SKM-1 treated with dmso at 0.1 percent for 144 hours (cell line): ENCODE measurements around the gene GPR153.
A peak's percentile ranks its signal among the peaks of the same experiment; 100 is the strongest.

Experiments used
- DNase-seq: peaks from one replicate; lab custom pipeline; 2025; ENCODE audit not compliant: unreplicated experiment; lab: John Stamatoyannopoulos, UW

The GPR153 gene

DNA sequence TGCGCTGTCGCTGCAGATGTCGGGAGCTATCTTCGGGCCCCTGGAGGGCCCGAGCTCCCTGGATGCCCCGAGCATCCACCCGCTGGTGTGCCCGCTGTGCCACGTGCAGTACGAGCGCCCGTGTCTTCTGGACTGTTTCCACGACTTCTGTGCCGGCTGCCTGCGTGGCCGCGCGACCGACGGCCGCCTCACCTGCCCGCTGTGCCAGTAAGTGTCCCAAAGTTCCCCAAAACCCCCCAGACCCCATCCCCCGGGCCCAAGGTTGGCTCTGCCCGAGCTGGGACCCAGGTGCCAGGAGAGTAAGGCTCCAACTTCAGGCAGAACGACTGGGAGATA is 54.4 kb downstream of the GPR153 start:
- DNase-seq: no peak

DNA sequence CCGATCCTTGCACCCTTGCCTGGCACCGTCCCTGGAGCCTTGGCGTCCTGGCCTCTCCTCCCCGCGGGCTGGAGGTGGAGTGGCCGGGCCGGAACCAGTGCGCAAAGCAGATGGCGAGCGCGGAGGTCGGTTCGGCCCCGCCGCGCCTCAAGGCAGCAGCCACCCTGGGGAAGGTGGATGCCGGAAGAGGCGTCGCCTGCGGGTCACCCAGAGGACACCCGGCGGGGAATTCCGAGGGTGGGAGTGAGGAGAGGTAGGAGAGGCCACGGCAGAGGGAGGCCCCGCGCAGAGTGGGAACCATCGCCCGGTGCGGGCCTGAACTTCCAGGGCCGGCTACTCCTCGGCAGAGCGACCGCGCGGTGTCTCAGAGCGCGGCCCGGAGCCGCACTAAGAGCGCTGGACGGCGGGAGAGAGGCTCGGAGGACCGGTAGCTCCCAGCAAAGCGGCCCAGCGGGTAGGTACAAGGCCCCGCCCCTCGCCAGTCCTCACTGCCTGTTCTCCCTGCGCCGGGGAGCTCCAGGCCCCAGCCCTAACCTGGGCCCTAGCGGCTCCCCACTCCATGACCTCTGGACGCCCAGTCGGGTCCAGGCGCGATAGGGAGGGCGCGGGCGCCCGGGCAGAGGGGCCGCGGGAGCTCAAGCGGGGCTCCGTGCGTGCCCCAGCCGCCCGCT is 54.9 kb downstream of the GPR153 start, which contains the start of gene RNF207:
RNF207 (plus strand) TSS at position 271 of the 671 bp plus-strand sequence. CDS start 417 bp downstream, outside the sequence.
- no peak for DNase-seq

DNA sequence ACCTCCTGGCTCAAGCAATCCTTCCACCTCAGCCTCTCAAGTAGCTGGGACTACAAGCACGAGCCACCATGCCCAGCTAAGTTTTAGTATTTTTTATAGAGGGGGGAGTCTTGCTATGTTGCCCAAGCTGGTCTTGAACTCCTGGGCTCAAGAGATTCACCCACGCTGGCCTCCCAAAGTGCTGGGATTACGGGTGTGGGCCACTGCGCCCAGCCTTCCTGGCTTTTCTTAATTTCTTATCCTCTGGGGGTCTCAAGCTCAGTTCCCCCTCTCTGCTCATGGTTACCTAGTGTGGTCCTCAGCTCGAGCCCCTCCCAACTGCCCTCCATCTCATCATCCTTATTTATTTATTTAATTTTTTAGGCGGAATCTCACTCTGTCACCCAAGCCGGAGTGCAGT is 58.6 kb downstream of the GPR153 start:
- DNase-seq: no peak

DNA sequence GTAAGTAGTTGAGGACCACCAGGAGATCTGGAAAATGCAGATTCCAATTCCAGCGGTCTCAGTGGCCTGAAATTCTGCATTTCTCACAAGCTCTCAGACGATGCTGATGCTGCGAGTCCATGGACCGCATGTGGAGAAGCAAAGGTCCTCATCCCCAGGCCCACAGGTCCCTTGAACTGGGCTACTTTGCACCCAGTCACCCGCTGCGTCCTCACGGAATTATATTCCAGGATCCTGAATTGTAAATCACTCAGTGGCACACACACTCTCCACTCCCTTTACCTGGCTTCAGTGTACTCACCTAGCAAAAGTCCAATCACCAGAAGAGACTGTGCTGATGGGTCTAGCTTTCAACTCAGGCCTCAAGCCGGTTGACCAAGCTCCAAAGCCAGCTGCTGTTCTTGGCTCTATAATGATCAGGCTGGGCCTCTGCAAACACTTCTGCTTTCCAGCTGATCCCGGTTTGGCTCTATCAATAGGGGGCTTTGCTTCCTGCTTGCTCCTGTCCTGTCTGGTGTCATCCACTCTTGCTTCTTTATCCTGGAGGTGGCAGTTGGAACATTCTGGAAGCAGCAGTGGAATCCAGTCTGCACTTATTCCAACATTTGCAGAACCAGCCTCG is 60.6 kb downstream of the GPR153 start:
- no peak for DNase-seq

DNA sequence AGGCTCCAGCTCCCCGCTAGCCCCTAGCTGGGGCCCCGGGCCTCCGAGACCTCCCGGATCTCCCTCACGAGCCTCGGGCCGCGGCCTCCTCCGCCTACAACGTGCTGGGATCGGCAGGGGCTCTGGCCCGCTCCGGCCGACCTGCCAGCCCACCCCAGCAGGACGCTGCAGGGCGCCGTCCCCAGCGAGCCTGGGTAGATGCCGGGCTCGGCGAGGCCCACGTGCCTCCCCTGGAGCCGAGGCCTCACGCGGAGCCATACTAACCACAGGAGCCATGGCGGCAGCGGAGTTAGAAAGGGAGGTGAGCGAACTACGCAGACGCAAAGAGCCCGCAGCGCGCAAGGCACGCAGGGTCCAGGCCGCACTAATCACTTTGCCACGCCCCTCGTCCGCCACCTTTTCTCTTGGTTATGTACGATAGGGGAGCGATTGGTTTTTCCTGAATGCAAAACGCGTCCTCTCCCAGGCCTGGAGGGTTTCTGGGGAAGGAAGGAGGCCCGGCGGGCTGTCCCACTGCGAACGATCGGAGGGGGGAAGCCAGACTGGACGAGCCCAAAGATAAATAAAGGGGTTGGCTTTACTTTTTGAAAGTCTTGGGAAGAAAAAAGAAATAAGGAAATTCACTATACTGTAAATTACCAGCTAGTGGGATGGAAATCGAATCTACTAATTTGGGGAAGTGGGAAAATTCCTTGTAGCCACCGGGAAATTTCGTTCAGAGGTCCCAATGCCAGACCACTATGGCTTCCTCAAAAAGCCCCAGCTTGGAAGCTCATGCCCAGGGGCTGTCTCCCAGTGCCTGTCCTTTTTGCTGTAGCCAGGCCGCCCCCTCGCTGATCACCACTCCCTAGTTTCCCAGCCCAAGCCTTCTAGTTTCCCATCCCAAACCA is 61.4 kb downstream of the GPR153 start, which contains the start of gene RPL22:
RPL22 (minus strand) TSS at position 298 of the 890 bp plus-strand sequence; CDS start at position 276, 22 bp downstream.
- peak; percentile 99 for DNase-seq

DNA sequence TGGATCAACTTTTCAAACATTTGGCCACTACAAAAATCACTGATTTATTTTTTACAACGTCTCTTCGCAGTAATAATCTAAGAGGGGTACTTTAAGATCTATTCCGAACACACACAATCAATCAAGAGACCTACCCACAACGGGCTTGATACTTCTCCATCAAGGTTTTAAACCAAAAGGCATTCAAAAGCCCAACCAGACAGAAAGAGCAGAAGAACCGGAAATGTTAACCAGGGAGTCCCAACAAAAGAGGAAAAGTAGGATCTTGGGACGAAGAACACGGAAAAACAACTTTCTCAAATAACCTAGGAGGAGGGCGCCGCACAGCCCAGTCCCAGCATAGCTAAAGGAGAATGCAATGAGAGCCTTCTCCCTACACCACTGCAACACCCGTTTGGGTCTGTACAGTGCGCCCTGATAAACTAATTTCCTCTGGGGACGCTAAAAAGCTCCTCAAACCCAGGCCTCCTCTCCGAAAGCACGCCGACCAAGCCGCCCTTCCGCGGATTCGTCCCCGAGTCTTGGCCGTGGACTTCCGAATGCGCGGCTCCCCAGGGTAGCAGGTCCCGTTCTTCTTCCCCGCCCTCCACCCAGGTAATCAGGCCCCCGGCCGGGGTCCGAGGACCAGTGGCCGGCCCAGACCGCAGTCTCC is 62.1 kb downstream of the GPR153 start:
- DNase-seq: no peak

DNA sequence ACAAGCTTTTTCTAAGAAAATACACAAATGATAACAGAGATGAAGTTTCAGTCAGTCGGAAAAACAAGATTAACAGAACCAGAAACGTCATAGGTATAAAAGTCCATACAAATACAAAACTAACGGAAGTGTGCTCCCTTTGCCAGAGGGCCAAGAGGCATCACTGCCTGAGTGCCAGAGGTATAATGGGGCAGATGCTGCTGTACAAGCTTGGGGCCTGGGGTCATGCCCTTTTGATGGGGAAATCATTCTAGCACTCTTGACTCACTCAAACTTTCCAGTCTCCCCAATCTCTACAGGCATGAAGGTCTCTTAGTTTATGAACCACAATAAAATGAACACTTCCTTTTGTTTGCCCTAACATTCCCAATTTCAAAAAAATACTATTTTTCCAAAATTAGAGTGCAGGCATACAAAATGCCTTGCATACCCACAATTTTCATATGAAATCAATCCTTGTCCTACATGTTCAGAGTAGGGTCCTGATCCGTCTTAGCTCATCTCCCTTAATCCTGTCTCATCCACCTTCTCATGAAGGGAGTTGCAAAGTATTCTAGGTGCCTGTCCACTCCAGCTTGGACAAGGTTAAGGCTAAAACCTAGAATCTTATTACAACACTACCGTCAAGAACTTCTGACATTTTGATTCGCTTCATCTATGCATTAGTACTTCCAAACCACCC is 63.0 kb downstream of the GPR153 start:
- DNase-seq: no peak
